Activated CD4-positive, CD25-positive, alpha-beta regulatory T cell treated with anti-CD3 and anti-CD28 coated beads, Interleukin-2, amount 50 U/mL, for 16 hours (primary cell): ENCODE data around the gene GNA14.
"Not testable (repeated sequence)": the region's sequence is repeated elsewhere in the genome, so short reads cannot be mapped to it uniquely, and the experiment has no call there.

Experiments used
- DNase-seq: peaks from one replicate; pipeline ENCODE4 v3.0.0-alpha.2; 2020; ENCODE audit warnings: low read depth, low spot score

The GNA14 gene

DNA sequence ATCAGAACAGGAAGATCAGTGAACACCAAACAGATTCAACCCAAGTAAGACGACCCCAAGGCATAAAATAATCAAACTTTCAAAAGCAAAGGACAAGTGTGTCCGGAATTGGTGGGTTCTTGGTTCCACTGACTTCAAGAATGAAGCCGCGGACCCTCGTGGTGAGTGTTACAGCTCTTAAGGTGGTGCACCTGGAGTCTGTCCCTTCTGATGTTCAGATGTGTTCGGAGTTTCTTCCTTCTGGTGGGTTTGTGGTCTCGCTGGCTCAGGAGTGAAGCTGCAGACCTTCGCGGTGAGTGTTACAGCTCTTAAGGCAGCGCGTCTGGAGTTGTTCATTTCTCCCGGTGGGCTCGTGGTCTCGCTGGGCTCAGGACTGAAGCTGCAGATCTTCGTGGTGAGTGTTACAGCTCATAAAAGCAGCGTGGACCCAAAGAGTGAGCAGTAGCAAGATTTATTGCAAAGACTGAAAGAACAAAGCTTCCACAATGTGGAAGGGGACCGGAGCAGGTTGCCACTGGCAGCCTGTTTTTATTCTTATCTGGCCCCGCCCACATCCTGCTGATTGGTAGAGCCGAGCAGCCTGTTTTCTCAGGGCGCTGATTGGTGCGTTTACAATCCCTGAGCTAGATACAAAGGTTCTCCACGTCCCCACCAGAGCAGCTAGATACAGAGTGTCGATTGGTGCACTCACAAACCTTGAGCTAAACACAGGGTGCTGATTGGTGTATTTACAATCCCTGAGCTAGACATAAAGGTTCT is 158.5 kb downstream of the GNA14 start:
- DNase-seq = not testable (repeated sequence)

- DNase-seq = no peak
Measured at GRCh38 chr9:77488439-77489126, 159.5 kb downstream of the GNA14 start.

GRCh38 chr9:77486968-77487367 is 161.2 kb downstream of the GNA14 start:
- DNase-seq = no peak

- DNase-seq = no peak
Measured at GRCh38 chr9:77486463-77486862, 161.7 kb downstream of the GNA14 start.

DNA sequence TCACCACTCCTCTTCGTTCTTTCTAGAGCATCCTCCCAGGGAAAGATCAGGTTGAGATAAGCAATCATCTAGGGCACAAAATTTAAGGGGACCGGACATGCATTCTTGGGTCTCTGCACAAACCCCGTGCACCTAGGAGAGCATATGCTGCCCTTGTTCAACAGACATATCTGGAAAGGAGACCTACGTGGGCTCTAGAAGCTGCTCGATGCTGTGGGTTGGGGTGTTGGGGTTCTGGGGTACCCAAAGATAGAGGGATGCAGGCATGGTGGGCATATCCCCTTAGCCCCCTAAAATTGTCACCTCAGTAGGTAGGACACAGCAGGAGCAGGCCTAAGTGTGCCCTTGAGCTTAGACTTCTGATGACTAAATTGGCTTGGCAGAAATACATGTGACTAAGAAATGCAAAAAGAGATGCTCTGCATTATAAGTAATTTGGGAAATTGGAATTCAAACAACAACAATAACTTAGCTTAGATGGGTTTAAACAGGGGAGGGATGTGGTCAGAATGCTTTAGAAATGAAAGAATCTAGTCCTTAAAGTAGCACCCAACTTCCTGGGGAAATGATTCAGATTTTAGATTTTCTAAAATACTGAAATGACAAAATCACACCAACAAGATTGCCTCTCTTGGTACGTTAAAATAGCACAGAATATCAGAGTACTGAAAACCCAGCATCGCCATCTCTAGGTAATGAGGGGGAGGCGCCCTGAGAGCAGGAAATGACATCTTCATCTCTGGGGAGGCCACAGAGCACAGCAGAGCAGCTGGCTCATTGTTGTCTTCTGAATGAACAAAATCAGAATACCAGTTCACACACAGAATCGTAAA is 172.3 kb downstream of the GNA14 start:
- no peak for DNase-seq

DNA sequence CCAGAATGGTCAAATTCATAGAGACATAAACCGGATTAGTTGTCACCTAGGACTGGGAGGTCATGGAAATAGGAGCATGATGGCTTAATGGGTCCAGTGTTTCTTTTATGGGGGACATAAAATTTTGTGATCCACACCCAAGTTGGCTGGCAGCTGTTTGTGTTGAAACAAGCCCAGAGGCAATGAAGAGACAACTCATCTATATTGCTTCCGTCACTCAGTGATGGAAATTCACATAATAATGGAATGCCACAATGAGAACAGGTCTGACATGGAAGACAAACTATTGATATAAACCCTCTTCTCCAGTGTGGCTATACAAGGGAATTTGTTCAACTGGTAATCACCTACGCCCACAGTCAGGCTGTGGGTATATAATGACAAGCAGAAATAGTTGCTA is 173.2 kb downstream of the GNA14 start:
- no peak for DNase-seq

DNA sequence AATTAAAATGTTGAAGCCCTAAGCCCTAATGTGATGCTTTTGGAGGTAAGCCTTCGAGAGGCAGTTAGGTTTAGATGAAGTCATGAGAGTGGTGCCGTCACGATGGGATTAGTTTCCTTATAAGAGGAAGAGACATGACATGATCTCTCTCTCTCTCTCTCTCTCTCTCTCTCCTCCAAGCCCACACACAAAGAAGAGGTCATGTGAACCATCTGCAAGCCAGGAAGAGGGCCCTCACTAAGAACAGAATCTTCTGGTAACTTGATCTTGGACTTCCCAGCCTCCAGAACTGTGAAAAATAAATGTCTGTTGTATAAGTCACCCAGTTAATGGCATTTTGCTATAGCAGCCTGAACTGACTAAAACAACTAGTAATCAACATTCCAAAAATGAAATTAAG is 175.5 kb downstream of the GNA14 start:
- no peak for DNase-seq

- DNase-seq = no peak
Measured at GRCh38 chr9:77471572-77471971, 176.6 kb downstream of the GNA14 start.

GRCh38 chr9:77469515-77470231 is 178.4 kb downstream of the GNA14 start:
- no peak for DNase-seq

DNA sequence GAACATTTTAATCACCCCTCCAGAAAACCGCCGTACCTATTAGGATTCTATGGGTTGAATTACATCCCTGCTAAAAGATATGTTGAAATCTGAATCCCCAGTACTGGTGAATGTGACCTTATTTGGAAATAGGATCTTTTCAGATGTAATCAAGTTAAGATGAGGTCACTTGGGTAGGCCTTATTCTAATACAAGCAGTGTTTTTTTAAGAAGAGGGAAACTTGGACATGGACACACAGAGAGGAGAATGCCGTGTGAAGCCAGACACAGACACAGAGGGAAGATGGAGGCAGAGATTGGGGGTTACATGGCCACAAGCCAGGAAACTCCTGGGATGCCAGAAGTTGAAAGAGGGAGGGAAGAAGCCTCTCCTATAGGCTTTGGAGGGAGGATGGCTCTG is 183.5 kb downstream of the GNA14 start:
- DNase-seq = no peak

DNA sequence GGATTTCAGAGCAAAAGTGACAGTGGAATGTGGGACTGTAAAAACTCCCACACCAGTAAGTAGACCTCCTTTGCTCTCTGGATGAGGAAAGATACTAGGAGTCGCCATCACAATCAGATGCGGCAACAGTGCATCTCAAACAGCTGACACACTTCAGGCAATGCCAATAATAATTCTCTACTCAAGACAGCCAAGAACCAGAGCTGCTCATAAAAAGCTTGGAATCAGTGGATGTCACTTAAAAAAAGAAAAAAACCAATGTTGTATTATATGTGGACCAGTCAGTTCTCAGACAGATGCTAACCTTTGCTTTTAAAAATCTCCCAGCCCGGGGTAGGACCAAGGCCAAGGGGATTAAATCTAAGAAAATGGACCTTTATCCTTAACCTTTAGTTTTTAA is 185.0 kb downstream of the GNA14 start:
- no peak for DNase-seq

GRCh38 chr9:77462066-77462465 is 186.1 kb downstream of the GNA14 start:
- no peak for DNase-seq

DNA sequence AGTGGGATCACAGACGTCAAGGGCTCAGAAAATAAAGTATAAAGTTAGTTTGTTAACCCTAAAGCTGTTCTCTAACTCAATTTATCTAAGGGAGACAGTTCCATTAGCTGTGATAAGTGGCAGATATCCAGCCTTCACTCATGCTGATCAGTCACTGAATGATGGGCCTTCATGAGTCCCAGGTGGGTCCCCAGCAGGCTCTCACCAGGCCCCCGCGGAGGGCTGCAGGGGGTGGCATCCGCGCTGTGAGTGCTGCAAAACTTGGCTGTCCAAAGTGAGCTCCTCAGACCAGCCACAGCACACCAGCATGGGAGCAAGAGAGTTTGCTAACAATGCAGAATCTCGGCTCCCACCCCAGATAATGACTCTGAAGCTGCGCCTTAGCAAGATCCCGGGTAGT is 187.2 kb downstream of the GNA14 start:
- no peak for DNase-seq

- DNase-seq = peak; percentile 30
Measured at GRCh38 chr9:77457916-77458592, 190.1 kb downstream of the GNA14 start.

- DNase-seq = peak; percentile 67
Measured at GRCh38 chr9:77456829-77457437, 191.2 kb downstream of the GNA14 start.

- DNase-seq = no peak
Measured at GRCh38 chr9:77455312-77455927, 192.7 kb downstream of the GNA14 start.

DNA sequence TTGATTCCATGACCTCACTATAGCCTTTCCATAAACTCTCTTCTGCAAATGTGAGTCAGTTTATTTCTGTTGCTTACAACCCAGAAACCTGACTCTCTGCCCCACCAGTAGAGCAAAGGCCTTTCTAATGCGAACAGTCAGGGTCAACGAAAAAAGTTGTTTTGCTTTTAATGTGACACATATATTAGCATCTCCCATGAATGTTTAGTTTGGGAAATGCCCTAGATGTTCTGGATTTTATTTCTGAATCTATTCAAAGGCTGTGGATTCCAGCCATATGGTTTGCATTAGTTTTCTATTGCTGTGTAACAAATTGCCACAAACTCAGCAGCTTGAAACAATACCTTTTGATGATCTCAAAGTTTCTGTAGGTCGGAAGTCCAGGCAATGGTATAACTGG is 193.5 kb downstream of the GNA14 start:
- DNase-seq = no peak

DNA sequence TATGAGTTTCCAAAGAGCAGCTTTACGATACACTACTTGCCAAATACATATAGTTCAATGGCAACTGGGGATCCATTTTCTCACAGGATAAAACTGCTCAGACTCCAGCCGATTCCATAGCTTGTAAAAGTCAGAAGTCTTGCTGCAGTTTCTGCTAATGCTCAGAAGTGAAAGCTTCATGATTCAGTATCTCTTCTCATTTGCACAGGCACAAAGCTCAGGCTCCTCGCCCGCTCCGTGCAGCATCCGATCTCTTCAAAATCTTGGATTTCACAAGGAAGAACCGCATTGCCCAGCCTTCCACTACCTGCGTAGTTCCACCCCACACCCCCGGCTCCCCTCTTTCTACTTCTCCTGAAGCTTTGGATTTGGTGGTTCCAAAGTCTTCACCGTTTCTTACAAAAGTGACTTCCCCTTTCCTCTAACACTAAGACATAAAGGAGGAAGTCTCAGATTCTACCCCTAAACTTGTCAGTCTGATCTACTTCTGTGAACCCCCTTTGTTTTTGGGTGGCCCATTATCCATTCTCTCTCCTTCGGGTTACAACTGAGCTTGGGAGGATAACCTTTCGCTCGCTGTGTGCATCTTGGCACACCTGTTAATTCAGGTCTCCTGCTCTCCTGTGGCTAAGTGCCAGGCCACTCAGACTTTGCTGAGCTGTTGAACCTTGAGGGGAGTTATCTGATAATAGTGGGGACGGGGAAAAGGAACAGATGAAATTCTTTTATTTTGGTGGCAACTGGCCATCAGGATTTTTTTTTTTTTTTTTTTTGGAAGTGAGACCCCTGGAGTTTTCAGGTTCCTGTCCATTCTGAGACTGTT is 194.1 kb downstream of the GNA14 start:
- no peak for DNase-seq

GRCh38 chr9:77451507-77451906 is 196.6 kb downstream of the GNA14 start:
- DNase-seq = no peak
